Naive B cell (primary cell): Measurements from ENCODE around the gene BCL6. TPM values are rescaled to one million over a fixed set of nuclear protein-coding genes. Genes with fewer than 3 reads are reported as not detected.

ENCODE experiments used
- ATAC-seq, 2 donors: fragments of 150-1000 bp; cut with Tn5 transposase; 2 replicates each; pipeline ENCODE4 v1.10.0; 2021; ENCODE audit warnings: low read depth in 2 of 2, mild to moderate bottlenecking in 2 of 2, moderate library complexity in 2 of 2
- DNase-seq: peaks from one replicate; pipeline ENCODE4 v3.0.0; 2022
- H3K27ac Mint-ChIP-seq, 6 donors: one replicate each; pipeline ENCODE4 v1.8.0; 2020 to 2022; ENCODE audit warnings: mild to moderate bottlenecking in 6 of 6, mixed read lengths in 6 of 6, moderate library complexity in 5 of 6, inconsistent platforms in 2 of 6
- H3K27me3 Mint-ChIP-seq, 3 donors: one replicate each; pipeline ENCODE4 v1.8.0; 2021 to 2022; ENCODE audit warnings: mixed read lengths in 3 of 3, mild to moderate bottlenecking in 1 of 3
- H3K36me3 Mint-ChIP-seq, 2 donors: one replicate each; pipeline ENCODE4 v1.8.0; 2020 to 2022; ENCODE audit warnings: mixed read lengths in 2 of 2, inconsistent platforms in 1 of 2, mild to moderate bottlenecking in 1 of 2
- H3K4me1 Mint-ChIP-seq, 3 donors: one replicate each; pipeline ENCODE4 v1.8.0; 2020 to 2022; ENCODE audit warnings: mixed read lengths in 3 of 3, inconsistent platforms in 1 of 3, mild to moderate bottlenecking in 1 of 3, moderate library complexity in 1 of 3
- H3K4me3 Mint-ChIP-seq, 8 donors: one replicate each; pipeline ENCODE4 v1.8.0; 2020 to 2022; ENCODE audit warnings: mild to moderate bottlenecking in 8 of 8, mixed read lengths in 8 of 8, moderate library complexity in 8 of 8, inconsistent platforms in 2 of 8
- H3K9me3 Mint-ChIP-seq, 7 donors: one replicate each; pipeline ENCODE4 v1.8.0; 2020 to 2022; ENCODE audit warnings: mixed read lengths in 7 of 7, mild to moderate bottlenecking in 5 of 7, inconsistent platforms in 2 of 7, moderate library complexity in 1 of 7
- polyA plus RNA-seq, 6 donors: library from polyadenylated mRNA; unstranded; fragments of 300-500 nt; fragmentation: Illumina TruSeq; gene quantifications; one replicate each; pipeline ENCODE4 v1.2.3, GENCODE V29; 2021; ENCODE audit warnings: low read depth in 6 of 6

Gene BCL6
- polyA plus RNA-seq = 10 to 100 TPM; 20.7 to 39.3 (median 31.9) TPM

DNA sequence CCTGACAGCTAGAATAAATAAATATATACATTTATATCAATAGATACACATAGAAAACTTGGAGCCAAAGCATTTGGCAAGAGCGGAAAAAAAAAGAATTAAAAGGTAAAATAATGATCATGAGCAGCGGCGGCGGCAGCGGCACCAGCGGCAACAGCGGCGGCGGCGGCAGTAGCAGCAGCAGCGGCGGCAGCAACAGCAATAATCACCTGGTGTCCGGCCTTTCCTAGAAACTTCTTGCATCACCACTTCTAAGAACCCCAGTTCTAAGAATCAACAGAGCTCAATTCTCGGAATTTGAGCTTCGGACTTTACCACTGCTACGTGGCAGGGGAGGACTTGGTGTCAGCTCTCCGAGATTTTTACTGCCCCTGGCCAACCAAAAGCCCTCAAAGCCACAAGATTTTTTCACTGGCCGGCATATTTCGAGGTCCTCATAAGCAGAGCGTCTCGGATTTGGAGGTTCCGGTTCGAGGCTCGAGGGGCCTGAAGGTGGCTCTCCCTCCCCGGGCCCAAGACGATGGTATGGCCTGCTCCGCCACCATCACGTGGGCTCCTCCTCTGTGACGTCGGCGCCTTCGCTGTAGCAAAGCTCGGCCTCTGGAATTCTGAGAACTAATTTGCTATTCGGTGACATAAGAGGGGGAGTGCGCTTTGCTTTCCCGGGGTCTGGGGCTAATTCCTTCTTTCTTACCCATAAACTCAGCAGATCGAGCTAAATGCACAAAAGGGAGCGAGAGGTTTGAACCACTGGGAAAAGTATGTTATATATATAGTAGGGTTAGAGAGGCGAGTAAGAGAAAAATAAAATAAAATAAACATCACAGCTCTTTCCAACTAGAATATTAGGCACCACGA, at the start of gene BCL6:
Gene BCL6 (minus strand): TSS at position 268 of the 858 bp plus-strand sequence. CDS start 11,775 bp downstream, outside the sequence.
- no peaks in the 10 kb centered on the region for H3K9me3 Mint-ChIP-seq
- peak; percentile 60 to 64 for ATAC-seq
- H3K4me3 Mint-ChIP-seq = peak within 1 kb of the TSS; percentile 94 to 100 (median 99)

DNA sequence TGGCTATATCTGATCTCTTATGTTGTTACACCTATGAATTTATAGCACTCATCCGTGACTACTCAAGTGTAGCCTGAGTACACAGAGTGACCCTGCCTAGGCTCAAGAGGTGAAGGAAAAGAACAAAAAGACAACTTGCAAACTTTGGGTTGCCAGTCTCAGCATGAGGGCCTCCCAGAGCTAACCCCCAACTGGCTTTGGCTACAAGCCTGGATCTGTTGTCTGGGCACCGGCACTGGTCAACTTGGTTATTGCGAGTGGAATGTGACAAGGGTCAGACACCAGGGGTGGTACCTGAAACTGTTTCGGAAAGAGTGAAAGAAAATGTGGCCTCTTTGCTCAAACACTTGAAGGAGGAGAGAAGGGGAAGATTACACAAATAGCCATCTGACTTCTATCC, 49.5 kb upstream of the BCL6 start:
- H3K4me1 Mint-ChIP-seq = peaks cover 16 to 33% (median 19%) of the 10 kb centered on the region in 3 donors
- H3K36me3 Mint-ChIP-seq = peaks cover 0 to 9% of the 10 kb centered on the region in 2 donors
- peak overlapping the region in 1 of 6 donors; percentile 59 for H3K27ac Mint-ChIP-seq
- H3K4me3 Mint-ChIP-seq = no peak overlapping the region
- no peak for ATAC-seq
- peaks cover 0 to 16% (median 13%) of the 10 kb centered on the region in 3 donors for H3K27me3 Mint-ChIP-seq
- no peak for DNase-seq
- H3K9me3 Mint-ChIP-seq = peaks cover 0 to 7% (median 0%) of the 10 kb centered on the region in 7 donors

More for the DNA sequence above, at the start of gene BCL6:
- Mint-ChIP-seq H3K27ac (peak within 1 kb of the TSS; percentile 96 to 100 (median 99)), H3K36me3 (no peaks in the 10 kb centered on the region), H3K27me3 (no peaks in the 10 kb centered on the region), H3K4me1 (peaks cover 65 to 72% (median 70%) of the 10 kb centered on the region in 3 donors)
- DNase-seq = peak; percentile 89

DNA sequence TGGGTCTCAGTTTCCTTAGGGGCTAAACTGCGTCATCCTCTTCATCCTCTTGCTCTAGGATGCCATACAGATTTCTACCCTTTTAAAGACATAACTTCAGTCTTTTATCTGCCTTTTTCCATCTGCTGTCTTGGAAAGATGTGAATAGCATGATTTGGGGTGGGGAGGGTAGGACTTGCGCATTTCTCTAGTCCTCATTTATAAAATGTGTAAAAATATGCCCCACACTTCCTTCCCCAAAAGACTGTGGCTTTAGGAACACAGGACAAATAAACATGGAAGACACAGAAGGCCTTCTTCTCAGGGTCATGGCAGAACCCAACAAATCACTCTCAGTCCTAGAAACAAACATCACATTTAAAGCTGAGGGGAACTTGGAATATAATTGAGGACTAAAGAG, 48.4 kb upstream of the BCL6 start:
- Mint-ChIP-seq H3K27me3 (peaks cover 0 to 16% (median 13%) of the 10 kb centered on the region in 3 donors), H3K4me3 (no peak overlapping the region), H3K9me3 (peaks cover 0 to 6% (median 0%) of the 10 kb centered on the region in 7 donors), H3K27ac (no peak overlapping the region), H3K36me3 (peaks cover 0 to 9% of the 10 kb centered on the region in 2 donors), H3K4me1 (peaks cover 20 to 29% (median 24%) of the 10 kb centered on the region in 3 donors)
- DNase-seq = no peak
- no peak for ATAC-seq

DNA sequence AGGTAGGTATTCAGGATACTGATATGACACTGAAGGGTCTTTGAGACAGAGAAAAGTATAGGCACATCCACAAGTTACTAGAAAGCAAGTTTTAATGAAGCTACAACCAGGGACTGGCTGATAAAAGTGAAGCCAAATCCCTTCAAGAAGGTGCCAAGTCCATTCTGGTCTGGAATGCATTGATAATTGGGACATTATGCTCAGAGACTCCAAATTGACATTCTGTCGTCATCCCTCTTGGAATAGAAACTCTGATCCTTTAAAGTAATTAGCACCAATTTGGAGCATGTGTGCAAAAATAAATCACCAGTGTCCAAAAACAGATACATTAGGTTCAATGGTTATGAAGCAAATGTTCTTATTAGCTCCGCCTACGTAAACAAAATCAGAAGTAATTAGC, 47.3 kb upstream of the BCL6 start:
- H3K36me3 Mint-ChIP-seq = peaks cover 0 to 9% of the 10 kb centered on the region in 2 donors

DNA sequence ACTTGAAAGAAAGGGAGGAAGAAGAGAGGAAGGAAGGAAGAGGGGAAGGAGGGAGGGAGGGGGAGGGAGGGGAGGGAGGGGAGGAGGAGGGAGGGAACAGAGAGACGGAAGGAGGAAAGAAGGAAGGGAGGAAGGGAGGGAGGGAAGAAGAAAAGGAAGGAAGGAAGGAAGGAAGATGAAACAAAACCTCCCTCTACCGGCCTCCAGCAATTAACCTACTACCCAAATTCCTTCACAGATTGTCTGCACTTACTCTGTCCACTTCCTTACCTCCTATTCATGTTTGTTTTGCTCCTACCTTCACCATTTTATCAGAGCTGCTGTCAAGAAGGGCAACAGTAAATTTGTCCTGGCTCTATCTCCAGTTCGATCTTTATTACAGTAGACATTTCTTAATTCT, 44.6 kb upstream of the BCL6 start:
- peaks cover 0 to 12% (median 7%) of the 10 kb centered on the region in 3 donors for H3K27me3 Mint-ChIP-seq
- H3K4me3 Mint-ChIP-seq = no peak overlapping the region
- no peak for ATAC-seq
- DNase-seq = no peak
- H3K9me3 Mint-ChIP-seq = no peaks in the 10 kb centered on the region
- peaks cover 0 to 4% of the 10 kb centered on the region in 2 donors for H3K36me3 Mint-ChIP-seq
- H3K4me1 Mint-ChIP-seq = peaks cover 18 to 22% (median 20%) of the 10 kb centered on the region in 3 donors
- H3K27ac Mint-ChIP-seq = peak overlapping the region in 1 of 6 donors; percentile 4

More for the DNA sequence above, 47.3 kb upstream of the BCL6 start:
- Mint-ChIP-seq H3K27ac (no peak overlapping the region), H3K4me1 (peaks cover 18 to 22% (median 20%) of the 10 kb centered on the region in 3 donors), H3K27me3 (peaks cover 0 to 16% (median 13%) of the 10 kb centered on the region in 3 donors), H3K9me3 (peaks cover 0 to 1% (median 0%) of the 10 kb centered on the region in 7 donors), H3K4me3 (no peak overlapping the region)
- no peak for ATAC-seq
- DNase-seq = no peak

DNA sequence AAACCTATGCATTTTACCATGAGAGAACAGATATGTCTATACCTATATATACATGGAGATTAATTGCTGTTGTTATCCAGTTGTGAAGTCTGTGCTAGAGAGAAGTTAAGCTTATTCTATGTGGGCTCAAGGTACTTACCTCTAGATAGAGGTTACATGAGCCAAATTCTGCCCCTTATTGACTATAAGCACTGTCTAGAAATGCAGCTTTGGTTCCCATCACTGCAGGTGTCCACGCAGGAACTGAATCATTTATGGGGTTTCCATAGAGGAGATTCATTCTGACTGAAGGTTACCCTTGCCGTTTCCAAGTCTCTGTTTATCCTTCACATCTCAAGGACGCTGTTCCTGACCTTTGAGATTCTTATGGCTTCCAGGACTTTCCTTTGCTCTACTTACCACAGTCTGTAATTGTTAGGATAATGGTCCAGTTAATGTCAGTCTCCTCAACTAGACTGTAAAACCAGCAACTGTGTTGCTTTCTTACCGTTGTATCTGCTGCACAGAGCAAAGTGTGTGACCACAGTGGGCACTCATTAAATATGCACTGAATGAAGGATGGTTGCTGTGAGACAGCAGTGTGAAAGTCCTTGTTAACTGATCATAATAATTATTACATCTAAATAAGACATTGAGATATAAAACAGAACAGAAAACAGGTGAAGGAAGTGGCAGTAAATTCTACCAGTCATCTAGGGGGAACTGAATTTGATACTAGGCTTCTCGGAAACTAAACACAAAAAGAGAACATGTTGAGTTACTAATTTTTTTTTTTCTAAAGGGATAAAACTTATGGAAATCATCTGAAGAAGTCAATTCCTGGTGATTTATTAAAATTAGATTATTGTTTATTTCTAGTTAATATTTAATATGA, 44.0 kb upstream of the BCL6 start:
- H3K27ac Mint-ChIP-seq = peak overlapping the region in 3 of 6 donors; percentile 0 to 13 (median 2)
- no peaks in the 10 kb centered on the region for H3K36me3 Mint-ChIP-seq
- peaks cover 18 to 22% (median 20%) of the 10 kb centered on the region in 3 donors for H3K4me1 Mint-ChIP-seq
- peak overlapping the region in 1 of 8 donors; percentile 38 for H3K4me3 Mint-ChIP-seq
- ATAC-seq (peak; percentile 47 to 67), DNase-seq (peak; percentile 17)
- peaks cover 0 to 5% (median under 1%) of the 10 kb centered on the region in 3 donors for H3K27me3 Mint-ChIP-seq
- H3K9me3 Mint-ChIP-seq = no peaks in the 10 kb centered on the region

DNA sequence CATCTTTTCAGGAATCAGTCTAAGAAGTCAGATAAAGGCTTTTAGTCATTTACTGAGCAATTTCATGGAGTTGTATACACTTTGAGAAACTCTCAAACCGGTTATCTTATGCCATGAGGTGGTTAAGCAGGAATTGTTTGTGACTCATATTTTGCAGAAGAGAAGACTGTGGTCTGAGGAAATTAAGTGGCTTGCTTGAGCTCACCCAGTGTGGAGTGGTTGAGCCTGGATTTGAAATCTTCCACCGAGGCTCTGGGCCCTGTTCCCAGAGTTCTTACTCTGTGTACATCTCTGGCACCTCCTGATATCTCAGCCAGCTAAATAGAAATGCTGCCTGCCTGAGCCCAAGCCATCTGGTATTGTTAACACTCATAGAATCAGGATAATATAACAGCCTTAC, 37.8 kb upstream of the BCL6 start:
- Mint-ChIP-seq H3K9me3 (peaks cover 0 to 4% (median 1%) of the 10 kb centered on the region in 7 donors), H3K27ac (no peak overlapping the region), H3K4me1 (no peaks in the 10 kb centered on the region), H3K27me3 (peaks cover 0 to 5% (median 0%) of the 10 kb centered on the region in 3 donors), H3K4me3 (no peak overlapping the region), H3K36me3 (no peaks in the 10 kb centered on the region)
- ATAC-seq = no peak
- no peak for DNase-seq

DNA sequence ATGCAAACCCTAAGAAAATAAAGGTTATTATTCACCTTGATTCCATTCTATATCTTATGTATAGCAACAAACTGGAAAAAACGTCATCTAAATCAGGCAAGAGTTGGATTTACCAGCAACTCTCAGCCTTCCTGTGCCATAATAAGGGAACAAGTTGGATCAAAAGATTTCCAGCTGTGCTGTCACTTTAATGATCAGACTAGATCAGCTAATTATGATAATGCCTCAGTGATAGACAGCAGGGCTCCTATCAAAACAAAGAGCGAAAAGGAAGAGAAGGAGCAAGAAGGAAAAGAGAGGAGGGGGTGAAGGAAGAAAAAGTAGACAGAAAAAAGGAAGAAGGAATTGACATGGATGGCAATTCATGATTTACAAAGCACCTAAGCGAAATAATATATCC, 36.7 kb upstream of the BCL6 start:
- no peak for ATAC-seq
- H3K9me3 Mint-ChIP-seq = peaks cover 0 to 4% (median 1%) of the 10 kb centered on the region in 7 donors

DNA sequence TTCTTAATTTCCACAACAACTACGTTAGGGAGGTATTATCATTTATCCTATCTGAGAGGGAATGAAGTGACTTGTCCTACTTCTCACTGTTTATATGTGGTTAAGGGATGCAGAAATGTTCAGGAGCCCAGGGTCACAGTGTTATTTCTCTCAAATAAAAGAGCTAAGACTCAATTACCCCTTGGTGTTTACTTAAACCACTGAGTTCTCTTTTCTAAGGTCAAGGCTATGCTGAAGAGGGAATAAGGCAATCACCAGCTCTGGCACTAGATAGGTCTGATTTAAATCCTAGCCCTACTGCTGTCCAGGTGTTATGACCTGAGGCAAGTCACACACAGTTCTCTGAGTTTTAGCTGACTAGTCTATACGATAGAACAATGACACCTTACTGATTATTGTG, 35.7 kb upstream of the BCL6 start:
- Mint-ChIP-seq H3K4me3 (no peak overlapping the region), H3K27me3 (no peaks in the 10 kb centered on the region), H3K9me3 (peaks cover 0 to 4% (median 1%) of the 10 kb centered on the region in 7 donors), H3K27ac (no peak overlapping the region), H3K4me1 (peaks cover 9 to 10% (median 9%) of the 10 kb centered on the region in 3 donors), H3K36me3 (no peaks in the 10 kb centered on the region)
- ATAC-seq (no peak), DNase-seq (no peak)

More for the DNA sequence above, 36.7 kb upstream of the BCL6 start:
- Mint-ChIP-seq H3K36me3 (no peaks in the 10 kb centered on the region), H3K4me1 (peaks cover 8 to 9% (median 8%) of the 10 kb centered on the region in 3 donors), H3K4me3 (no peak overlapping the region), H3K27me3 (peaks cover 0 to 5% (median 0%) of the 10 kb centered on the region in 3 donors), H3K27ac (peak overlapping the region in 1 of 6 donors; percentile 29)
- no peak for DNase-seq

DNA sequence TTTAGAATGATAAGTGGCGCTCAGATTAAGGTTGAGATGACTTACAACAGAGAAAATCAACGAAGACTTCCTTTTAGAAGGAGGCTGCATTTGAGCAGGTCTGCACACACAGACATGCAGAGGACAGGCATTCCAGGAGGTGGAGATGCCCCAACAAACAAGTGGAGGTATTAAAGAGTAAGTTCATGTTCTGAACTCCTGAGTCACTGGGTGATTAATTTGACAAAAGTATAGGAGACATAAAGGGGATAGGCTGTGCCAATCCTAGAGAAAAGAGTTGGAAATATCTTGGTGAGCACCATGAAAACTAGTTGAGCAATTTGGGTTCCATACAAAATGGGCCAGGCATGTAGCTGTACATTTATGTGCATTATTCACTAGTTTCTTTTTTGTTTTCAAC, 33.5 kb upstream of the BCL6 start:
- H3K9me3 Mint-ChIP-seq = peaks cover 0 to 1% (median 0%) of the 10 kb centered on the region in 7 donors
- H3K4me3 Mint-ChIP-seq = no peak overlapping the region
- DNase-seq = no peak
- no peaks in the 10 kb centered on the region for H3K36me3 Mint-ChIP-seq
- H3K27me3 Mint-ChIP-seq = no peaks in the 10 kb centered on the region
- peaks cover 17 to 19% (median 17%) of the 10 kb centered on the region in 3 donors for H3K4me1 Mint-ChIP-seq
- ATAC-seq = no peak
- H3K27ac Mint-ChIP-seq = no peak overlapping the region

DNA sequence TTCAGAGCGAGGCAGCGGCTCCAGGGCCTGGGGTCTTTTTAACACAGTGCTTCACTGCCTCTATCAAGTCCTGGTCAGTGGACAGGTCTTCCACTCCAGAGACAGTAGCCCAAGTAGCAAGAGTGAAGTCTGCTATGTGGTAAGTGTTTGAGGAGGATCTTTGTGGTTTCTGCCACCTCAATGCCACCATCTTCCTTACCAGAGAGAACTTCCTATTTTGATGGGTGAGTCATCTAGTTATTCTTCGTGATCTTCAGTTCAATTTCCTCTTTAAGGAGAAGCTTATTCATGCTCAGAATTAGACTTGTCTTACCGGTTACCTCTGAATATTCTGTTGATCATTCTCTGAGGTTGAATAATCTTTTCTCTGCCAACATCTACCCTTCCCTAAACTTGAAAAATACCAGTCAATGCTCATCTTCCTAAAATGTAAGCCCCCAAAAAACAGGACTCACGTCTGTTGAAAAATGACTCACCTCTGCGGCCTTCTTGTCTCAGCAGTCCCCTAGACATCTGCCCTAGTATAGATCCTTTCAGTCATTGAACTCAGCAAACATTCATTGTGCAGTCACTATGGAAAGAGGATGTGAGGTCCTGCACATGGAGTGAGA, 32.2 kb upstream of the BCL6 start:
- ATAC-seq (peak; percentile 55 to 63), DNase-seq (peak; percentile 58)
- H3K4me1 Mint-ChIP-seq = peaks cover 24 to 26% (median 25%) of the 10 kb centered on the region in 3 donors
- H3K27ac Mint-ChIP-seq = peak overlapping the region; percentile 2 to 83 (median 37)
- no peaks in the 10 kb centered on the region for H3K36me3 Mint-ChIP-seq
- H3K9me3 Mint-ChIP-seq = peaks cover 0 to 1% (median 0%) of the 10 kb centered on the region in 7 donors
- no peaks in the 10 kb centered on the region for H3K27me3 Mint-ChIP-seq
- peak overlapping the region in 1 of 8 donors; percentile 45 for H3K4me3 Mint-ChIP-seq

DNA sequence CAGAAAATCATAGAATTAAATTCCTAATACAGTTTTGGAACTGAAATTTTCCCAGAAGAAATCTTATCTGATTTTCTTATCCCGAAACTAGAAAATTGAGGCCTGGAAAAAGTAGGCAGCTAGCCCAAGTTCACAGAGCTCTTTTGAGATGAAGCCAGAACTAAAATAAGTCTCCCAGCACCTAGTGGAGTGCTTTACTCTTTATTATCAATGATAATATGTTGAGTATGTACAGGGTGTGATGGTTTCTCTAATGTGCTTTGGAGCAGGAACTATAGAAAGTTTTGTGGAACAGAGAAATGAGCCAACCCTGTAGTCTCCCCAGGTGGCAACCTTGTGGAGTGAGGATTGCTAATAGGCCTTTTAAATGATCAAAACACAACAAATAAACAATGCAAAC, 30.3 kb upstream of the BCL6 start:
- H3K4me3 Mint-ChIP-seq = no peak overlapping the region
- no peaks in the 10 kb centered on the region for H3K9me3 Mint-ChIP-seq
- no peaks in the 10 kb centered on the region for H3K27me3 Mint-ChIP-seq
- no peak for ATAC-seq
- H3K36me3 Mint-ChIP-seq = no peaks in the 10 kb centered on the region
- no peak for DNase-seq
- peak overlapping the region in 1 of 6 donors; percentile 3 for H3K27ac Mint-ChIP-seq
- H3K4me1 Mint-ChIP-seq = peaks cover 24 to 26% (median 26%) of the 10 kb centered on the region in 3 donors
